Right kidney (tissue), 1 donor: ENCODE results near the gene SLC2A6.
"Not testable (repeated sequence)": the region's sequence is repeated elsewhere in the genome, so short reads cannot be mapped to it uniquely, and the experiment has no call there.

Experiments used
- DNase-seq: peaks from one replicate; pipeline ENCODE4 v3.0.0-alpha.2; 2016

SLC2A6 gene

DNA sequence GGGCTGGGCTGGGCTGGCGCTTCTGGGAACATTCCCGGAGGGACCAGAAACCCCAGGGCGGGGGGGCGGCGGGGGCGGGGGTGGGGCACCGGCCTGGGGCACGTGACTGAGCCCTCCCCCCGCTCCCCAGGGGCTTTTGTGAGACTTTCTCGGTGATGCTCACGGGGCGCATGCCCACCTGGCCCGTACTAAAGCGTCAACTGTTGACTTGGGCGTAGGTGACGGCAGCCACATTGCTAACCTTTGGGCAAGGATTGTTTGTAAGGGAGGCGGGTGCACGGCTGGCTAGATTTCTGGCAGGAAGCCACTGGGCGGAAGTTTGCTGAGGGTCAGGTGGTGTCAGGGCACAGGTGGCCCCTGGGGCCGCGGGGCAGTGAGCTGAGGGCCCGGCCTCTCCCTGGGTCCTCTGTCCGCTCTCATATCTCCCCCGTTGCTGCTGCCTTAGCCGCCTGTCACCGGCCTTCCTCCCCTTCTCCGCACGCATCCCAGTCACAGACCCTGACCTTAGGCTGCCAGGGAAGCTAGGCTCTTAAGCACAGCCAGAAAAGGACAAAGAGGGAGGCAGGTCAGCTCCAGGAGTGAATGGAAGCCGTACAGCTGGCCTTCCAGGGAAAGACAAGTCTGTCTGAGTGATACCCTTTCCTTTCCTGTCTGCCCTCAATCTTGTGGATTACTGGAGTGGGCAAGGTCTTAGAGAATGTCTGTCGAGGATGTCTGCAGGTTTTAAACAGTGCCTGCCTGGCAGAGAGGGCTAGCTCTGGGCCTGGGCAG lies 18.3 kb downstream of the SLC2A6 start:
- peak; percentile 70 for DNase-seq

DNA sequence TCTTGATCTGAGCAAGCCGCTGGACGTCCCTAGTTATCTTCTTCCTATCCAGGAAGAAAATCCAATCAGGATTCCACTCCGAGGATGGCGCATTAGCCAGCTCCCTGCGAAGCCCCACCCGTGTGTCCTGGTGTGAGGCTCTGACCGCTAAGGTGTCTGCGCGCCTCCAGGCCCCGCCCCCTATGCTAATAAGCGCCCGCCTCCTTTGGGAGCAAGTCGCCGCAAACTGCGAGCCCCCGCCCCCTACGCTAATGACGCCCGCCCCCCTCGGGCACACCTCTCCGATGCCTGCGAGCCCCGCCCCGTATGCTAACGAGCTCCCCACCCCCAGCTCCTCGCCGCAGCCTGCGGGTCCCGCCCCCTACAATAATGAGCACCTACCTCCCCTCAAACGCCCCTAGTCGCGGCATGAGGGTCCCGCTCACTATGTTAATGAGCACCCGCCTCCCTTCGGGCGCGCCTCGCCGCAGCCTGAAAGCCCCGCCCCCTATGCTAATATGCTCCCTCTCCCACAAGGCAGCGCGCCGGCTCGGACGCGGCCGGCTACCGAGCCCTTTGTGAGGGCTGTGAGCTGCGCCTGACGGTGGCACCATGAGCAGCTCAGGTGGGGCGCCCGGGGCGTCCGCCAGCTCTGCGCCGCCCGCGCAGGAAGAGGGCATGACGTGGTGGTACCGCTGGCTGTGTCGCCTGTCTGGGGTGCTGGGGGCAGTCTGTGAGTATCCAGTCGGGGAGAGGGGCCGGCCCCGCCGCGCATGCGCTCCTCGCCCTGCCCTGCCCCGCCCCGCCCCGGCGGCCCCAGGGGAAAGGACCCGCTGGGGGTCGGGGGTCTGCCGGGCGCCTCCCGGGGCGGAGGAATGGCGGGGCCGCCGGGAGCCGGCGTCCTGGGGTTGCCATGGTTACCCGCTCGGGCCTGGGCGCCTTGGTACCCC lies 19.2 kb downstream of the SLC2A6 start, which contains the start of gene CACFD1:
Gene CACFD1 (plus strand): TSS at position 503 of the 929 bp plus-strand sequence. CDS start 89 bp downstream, at position 592.
- DNase-seq, result peak; percentile 99

DNA sequence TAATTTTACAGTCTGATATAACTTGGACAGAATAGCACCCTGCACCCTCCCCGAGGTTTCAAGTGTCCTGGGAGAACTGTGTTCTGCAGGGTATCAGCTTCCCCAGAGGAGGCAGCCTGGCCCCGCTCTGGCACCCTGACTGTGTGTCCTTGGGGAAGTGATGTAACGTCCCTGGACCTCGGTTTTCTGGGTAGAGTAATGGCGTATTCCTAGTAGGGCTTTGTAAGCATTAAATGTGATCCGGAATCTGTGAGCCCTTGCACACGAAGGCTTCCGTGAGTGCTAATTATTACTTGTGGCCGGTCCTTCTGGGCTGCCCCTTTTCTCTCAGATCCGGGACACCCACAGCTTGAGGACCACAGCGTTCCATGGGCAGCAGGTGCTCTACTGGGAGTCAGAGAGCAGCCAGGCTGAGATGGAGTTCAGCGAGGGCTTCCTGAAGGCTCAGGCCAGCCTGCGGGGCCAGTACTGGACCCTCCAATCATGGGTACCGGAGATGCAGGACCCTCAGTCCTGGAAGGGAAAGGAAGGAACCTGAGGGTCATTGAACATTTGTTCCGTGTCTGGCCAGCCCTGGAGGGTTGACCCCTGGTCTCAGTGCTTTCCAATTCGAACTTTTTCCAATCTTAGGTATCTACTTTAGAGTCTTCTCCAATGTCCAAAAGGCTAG lies 20.1 kb downstream of the SLC2A6 start:
- no peak for DNase-seq

DNA sequence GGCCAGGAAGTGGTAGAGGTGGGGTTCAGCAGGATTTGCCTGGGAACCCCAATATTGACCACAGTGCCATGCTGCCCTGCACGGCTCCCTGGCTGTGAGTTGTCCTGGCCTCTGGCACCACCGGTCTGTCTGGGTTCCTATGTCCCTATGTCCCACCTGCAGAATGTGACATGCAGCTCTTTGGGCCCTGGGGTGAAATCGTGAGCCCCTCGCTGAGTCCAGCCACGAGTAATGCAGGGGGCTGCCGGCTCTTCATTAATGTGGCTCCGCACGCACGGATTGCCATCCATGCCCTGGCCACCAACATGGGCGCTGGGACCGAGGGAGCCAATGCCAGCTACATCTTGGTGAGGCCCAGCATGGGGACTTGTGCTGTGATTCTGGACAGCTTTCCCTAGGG lies 21.2 kb downstream of the SLC2A6 start:
- DNase-seq, result no peak

DNA sequence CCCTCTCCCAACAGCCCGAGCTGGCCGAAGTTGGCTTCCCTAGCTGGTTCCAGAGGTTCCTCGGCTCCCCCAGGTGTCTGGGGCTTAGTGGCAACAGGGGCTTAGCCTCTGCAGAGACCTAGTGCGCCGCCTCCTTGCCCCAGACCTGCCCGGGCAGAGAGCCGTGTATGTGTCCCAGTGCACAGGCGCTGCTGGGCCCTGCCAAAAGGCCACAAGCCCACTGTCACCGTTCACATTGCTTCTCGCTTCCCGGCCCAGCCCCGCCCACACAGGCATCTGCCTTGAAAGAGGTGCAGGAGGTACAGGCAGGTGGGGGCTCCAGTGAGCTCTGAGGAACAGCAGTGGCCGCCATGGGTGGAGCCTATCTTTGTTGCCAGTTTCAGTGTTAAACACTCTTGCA lies 21.7 kb downstream of the SLC2A6 start:
- no peak for DNase-seq

DNA sequence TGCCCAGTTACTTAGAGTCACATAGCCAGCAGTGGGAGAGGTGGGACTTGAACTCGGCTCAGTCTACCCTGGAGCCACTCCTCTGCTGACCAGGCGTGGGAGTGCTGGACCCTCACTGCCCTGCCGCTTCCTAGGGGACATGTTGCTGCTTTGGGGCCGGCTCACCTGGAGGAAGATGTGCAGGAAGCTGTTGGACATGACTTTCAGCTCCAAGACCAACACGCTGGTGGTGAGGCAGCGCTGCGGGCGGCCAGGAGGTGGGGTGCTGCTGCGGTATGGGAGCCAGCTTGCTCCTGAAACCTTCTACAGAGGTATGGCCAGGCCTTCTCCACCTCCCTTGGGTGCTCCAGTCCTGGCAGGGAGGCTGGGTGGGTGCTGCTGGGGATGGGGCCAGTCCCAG lies 22.5 kb downstream of the SLC2A6 start:
- no peak for DNase-seq

DNA sequence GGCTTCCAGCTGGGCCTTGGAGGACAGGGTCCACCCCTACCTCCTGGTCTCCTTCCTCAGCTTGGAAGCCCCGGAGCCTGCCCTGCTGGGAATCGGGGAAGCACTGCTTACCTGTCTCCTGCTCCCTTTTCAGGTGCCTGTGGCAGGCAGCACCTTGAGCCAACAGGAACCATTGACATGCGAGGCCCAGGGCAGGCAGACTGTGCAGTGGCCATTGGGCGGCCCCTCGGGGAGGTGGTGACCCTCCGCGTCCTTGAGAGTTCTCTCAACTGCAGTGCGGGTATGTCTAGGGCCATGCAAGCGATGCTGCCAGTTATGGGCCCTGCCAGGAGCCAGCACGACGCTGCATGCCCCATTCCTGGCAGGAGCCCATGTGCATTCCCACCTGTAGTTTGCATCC lies 23.0 kb downstream of the SLC2A6 start:
- DNase-seq, result no peak

DNA sequence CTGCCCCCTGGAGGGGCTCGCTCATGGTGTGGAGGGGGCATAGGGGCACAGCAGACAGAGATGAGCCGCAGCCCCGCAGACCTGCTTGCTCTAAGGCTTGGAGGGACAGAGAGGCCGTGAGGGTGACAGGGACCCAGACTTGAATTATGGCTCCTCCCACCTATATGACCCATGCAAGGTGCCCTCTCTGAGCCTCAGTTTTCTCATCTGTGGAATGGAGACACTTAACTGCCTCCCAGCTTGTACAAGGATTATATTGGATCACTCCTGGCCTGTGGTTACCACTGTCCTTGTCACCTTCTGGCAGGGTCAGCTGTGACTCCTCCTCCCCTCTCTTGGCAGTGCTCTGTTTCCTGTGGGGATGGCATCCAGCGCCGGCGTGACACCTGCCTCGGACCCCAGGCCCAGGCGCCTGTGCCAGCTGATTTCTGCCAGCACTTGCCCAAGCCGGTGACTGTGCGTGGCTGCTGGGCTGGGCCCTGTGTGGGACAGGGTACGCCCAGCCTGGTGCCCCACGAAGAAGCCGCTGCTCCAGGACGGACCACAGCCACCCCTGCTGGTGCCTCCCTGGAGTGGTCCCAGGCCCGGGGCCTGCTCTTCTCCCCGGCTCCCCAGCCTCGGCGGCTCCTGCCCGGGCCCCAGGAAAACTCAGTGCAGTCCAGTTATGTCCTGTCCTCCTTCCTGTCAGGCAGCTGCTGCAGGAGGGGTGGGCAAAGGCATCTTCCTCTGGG lies 23.8 kb downstream of the SLC2A6 start:
- DNase-seq, result no peak

DNA sequence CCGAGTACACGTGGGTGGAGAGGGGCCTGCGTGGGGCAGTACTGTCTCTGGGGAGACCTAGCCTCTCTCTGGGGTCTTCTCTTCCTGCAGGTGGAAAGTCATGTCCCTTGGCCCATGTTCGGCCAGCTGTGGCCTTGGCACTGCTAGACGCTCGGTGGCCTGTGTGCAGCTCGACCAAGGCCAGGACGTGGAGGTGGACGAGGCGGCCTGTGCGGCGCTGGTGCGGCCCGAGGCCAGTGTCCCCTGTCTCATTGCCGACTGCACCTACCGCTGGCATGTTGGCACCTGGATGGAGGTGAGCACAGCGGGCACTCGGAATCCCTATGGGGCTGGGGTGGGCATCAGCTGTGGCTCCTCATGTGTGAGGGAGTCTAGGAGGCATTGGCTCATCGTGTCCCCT lies 24.6 kb downstream of the SLC2A6 start:
- DNase-seq, result no peak

DNA sequence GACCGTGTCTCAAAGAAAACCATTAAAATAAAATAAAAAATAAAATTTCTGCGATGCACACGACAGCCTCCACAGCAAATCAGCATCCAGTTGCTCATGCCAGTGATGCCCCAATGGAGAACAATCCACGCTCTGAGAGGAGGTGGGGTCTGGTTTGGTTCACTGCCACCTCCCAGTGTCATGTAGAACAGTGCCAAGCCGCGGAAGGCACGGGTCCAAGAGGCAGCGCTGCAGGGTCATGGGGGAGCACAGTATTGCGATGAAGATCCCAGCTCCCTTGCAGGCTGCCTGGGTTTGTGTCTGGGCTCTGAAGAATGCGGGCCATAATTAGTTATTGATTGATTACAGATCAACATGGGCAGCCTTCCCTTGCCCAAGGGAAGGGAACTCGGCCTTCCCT lies 25.2 kb downstream of the SLC2A6 start:
- no peak for DNase-seq

DNA sequence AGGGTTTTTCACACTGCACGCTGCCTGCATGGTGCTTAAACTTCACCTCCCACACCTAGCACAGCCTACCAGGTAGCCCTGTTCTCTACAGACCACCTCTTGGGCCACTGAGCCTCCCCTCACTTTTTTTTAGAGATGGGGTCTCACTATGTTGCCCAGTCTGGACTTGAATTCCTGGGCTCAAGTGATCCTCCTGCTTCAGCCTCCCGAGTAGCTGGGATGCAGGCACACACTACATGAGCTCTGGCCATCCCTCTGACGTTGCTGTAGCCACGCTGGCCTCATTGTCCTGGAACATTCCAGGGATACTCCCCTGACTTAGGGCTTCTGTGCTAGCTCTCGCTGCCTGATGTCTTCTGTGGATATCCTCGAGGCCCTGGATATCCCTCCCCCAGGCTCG lies 26.3 kb downstream of the SLC2A6 start:
- DNase-seq, result no peak

DNA sequence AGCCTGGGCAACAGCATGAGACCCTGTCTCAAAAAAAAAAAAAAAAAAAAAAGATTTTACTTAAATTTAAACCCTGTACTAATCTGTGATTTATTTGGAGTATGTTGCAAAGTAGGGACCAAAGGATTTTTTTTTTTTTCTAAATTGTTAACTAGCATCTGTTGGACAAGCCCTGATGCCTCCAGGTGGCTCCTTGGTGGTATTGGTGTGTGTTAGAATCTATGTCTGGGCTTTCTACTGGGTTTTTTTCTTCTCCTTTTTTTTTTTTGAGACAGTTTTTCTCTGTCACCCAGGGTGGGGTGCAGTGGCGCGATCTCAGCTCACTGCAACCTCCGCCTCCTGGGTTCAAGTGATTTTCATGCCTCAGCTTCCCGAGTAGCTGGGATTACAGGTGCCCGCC lies 27.0 kb downstream of the SLC2A6 start:
- DNase-seq, result not testable (repeated sequence)

DNA sequence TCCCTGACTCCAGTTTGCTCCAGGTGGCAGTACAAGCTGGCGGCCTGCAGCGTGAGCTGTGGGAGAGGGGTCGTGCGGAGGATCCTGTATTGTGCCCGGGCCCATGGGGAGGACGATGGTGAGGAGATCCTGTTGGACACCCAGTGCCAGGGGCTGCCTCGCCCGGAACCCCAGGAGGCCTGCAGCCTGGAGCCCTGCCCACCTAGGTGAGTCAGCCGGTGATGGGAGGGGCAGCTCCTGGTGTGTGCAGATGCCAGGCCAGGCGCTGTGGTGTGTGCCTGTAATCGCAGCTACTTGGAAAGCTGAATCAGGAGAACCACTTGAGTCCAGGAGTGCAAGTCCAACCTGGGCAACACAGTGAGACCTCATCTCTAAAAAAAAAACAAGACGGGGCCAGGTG lies 29.1 kb downstream of the SLC2A6 start:
- DNase-seq, result no peak

DNA sequence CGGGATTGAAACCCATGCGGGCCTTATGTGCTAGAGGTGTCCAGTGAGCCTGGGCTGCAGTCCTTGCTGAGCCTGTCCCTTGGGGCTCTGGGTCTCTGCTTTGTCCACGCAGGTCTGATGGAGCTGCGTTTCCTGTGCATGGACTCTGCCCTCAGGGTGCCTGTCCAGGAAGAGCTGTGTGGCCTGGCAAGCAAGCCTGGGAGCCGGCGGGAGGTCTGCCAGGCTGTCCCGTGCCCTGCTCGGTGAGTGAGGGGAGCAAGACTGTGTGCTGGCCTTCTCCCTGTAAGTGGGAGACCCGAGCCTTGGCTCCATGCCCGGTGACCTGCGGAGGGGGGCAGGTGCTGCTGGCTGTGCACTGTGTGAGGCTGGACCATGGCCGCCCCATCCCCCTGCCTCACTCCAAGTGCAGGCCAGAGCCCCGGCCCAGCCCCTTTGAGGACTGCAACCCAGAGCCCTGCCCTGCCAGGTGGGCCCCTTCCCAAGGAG lies 30.4 kb downstream of the SLC2A6 start:
- DNase-seq, result no peak

DNA sequence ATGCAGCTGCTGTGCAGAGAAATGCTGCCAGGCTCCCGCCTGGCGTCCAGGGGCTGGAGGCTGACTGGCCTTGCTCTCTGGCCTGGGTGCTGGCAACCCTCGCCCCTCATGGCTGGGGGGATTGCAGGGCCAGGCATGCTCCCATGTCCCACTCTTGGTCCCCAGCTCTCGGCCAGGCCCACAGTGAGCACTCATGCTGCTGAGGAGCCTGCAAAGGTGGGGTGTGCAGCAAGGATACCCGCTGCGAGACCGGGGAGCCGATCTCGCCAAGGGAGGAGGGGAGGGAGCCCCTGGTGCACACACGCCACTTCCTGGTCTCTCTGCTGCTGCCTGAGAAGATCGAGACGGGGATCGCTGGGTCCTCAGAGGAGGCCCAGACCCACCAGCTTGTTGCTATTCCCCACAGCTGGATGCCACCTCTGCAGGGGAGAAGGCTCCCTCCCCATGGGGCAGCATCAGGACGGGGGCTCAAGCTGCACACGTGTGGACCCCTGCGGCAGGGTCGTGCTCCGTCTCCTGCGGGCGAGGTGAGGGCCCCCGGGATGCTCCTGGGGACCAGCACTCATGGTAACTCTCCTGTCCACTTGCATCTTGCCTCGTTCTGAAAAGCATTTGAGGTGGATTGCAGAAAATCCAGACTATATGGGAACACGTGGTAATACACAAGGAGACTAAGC lies 33.5 kb downstream of the SLC2A6 start:
- no peak for DNase-seq

DNA sequence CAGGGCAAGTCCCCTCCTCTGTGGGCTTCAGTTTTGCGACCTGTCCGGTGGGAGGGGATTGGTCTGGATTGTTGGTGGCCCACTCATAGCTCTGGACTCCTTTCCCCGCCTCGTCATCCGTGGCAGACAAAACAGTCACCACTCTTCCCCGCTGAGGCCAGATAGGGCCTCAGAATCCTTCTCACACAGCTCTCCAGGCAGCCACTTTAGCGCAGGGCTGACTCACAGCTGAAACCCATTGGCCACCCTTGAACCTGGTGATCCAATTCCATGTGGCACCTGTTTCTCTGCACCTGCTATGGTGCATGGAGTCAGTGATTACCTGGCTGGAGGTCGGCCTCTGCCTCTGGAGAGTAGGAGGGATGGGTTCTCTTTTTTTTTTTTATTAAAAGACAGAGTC lies 34.9 kb downstream of the SLC2A6 start:
- no peak for DNase-seq

DNA sequence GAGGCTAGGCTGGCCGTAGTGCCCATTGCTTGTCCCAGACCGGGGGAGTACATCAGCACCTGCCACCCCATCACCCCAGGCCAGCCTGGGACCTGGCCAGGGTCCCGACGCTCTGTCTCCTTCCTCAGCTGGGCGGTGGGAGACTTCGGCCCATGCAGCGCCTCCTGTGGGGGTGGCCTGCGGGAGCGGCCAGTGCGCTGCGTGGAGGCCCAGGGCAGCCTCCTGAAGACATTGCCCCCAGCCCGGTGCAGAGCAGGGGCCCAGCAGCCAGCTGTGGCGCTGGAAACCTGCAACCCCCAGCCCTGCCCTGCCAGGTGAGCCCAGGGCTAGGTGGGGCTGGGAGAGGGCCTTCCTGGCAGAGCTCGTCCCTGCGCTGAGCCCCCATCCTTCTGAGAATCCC lies 35.7 kb downstream of the SLC2A6 start:
- DNase-seq, result no peak

DNA sequence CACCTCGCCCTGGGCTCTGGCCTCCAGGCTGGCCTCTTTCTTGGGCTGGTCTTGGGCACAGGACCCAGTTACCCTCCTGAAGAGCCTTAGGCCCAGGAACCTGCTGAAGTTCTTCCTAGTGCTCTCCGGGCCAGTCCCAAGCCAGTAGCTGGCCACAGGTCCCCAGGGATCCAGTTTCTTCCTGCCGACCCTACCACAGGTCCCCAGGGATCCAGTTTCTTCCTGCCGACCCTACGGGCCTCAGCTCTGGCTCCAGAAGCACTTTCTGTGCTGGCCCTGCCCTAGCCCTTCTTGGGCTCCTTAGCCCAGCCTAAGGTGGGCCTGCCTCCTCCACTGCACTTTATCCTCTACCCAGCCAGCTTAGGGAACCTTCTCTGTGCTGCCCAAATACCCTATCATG lies 37.3 kb downstream of the SLC2A6 start:
- DNase-seq, result no peak

DNA sequence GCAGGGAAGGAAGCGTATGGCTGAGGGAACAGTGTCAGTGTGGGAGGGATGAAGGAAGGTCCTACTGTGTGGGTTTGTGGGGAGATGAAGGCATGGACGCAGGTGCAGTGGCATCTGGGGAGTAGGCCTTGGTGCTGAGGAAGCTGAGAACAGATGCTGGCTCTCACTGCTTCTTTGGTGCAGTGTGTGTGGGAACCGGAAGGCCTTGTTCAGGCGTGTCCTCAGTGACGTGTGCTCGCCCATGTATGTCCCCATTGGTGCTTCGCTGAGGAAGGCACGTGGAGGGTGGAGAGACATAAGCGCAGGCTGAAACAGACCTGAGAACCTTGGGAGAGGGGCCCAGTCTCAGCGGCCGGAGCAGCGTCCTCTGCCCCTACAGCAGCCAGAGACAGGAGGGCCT lies 38.0 kb downstream of the SLC2A6 start:
- DNase-seq, result no peak

DNA sequence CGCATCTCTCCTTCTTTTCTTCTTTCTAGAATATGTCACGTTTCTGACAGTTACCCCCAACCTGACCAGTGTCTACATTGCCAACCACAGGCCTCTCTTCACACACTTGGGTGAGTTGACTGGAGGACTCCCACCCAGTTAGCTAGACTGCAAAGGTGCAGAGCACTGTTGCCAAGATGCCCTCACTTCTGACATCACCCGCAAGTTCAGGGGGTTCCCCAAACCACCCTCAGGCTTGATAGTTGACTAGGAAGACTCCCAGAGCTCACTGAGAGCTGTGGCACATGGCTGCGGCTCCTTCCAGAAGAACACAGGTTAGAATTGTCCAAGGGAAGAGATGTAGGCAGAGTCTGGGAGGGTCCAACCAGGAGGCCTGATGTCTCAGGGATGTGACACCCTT lies 39.6 kb downstream of the SLC2A6 start:
- no peak for DNase-seq

DNA sequence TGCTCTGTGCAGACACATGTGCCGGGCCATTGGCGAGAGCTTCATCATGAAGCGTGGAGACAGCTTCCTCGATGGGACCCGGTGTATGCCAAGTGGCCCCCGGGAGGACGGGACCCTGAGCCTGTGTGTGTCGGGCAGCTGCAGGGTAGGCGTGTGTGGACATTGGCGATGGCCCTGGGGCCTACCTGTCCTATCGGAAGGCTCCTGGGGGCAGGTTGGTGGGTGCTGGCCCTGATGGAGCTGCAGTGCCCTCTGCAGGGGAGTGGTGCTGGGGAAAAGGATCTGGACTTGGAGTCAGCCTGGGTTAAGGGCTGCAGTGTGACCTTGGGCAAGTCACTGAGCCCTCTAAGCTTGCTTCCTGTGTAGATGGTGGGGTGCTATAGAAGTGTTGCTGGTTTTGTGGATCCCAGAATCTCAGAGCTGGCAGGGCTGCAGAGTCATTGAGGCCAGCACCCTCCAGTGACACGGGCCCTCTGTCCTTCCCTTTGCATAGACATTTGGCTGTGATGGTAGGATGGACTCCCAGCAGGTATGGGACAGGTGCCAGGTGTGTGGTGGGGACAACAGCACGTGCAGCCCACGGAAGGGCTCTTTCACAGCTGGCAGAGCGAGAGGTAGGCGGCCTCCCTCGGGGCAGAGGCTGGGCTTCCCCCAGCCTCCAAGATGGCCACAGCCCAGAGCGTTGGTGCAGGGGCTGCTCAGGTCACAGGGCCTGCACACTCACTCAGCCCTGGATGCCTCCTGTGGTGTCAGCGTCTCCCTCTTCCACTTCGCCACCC lies 41.0 kb downstream of the SLC2A6 start:
- DNase-seq, result no peak
